VCaP (cell line): ENCODE measurements around the gene GBGT1.
A peak's percentile ranks its signal among the peaks of the same experiment; 100 is the strongest.

Source experiments
- H3K27ac ChIP-seq: fragments of 450-650 bp; 2 replicates; pipeline ENCODE4 v1.5.1; 2017
- CTCF ChIP-seq: fragments of 450-650 bp; conservative IDR thresholded peaks from 2 replicates; pipeline ENCODE4 v1.5.1; 2017; ENCODE audit warnings: mild to moderate bottlenecking, moderate library complexity

GBGT1 gene

GRCh38 chr9:133144142-133144903, 19.4 kb downstream of the GBGT1 start:
- TF ChIP-seq CTCF, result peak; percentile 100
- peak overlapping the region; percentile 68 for H3K27ac ChIP-seq

- H3K27ac ChIP-seq, result peak overlapping the region; percentile 68
- no peak for TF ChIP-seq CTCF
Observed at GRCh38 chr9:133143639-133144141, 20.0 kb downstream of the GBGT1 start.

GRCh38 chr9:133142684-133143622, 20.8 kb downstream of the GBGT1 start:
- peak overlapping the region; percentile 24; the same call in 1 of the 2 replicates for H3K27ac ChIP-seq
- no peak for TF ChIP-seq CTCF

GRCh38 chr9:133141833-133142595, 21.7 kb downstream of the GBGT1 start:
- TF ChIP-seq CTCF, result no peak

GRCh38 chr9:133140606-133141005, 23.1 kb downstream of the GBGT1 start:
- H3K27ac ChIP-seq, result no peak overlapping the region
- TF ChIP-seq CTCF, result no peak

More at GRCh38 chr9:133141833-133142595, 21.7 kb downstream of the GBGT1 start:
- H3K27ac ChIP-seq, result peak overlapping the region; percentile 24; the same call in 1 of the 2 replicates

- TF ChIP-seq CTCF, result no peak
- no peak overlapping the region; the same call in 1 of the 2 replicates for H3K27ac ChIP-seq
Observed at GRCh38 chr9:133140174-133140505, 23.6 kb downstream of the GBGT1 start.
